ENCODE measurements around the gene TPR.

- TF ChIP-seq, protein P1, sequence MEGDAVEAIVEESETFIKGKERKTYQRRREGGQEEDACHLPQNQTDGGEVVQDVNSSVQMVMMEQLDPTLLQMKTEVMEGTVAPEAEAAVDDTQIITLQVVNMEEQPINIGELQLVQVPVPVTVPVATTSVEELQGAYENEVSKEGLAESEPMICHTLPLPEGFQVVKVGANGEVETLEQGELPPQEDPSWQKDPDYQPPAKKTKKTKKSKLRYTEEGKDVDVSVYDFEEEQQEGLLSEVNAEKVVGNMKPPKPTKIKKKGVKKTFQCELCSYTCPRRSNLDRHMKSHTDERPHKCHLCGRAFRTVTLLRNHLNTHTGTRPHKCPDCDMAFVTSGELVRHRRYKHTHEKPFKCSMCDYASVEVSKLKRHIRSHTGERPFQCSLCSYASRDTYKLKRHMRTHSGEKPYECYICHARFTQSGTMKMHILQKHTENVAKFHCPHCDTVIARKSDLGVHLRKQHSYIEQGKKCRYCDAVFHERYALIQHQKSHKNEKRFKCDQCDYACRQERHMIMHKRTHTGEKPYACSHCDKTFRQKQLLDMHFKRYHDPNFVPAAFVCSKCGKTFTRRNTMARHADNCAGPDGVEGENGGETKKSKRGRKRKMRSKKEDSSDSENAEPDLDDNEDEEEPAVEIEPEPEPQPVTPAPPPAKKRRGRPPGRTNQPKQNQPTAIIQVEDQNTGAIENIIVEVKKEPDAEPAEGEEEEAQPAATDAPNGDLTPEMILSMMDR (IDR thresholded peaks at IDR 0.05) = no peak
- no peak for TF ChIP-seq POLR2A (IDR thresholded peaks at IDR 0.05)
Measured at GRCh38 chr1:186291271-186291670, 83.8 kb downstream of the TPR start.
